ENCODE data around the gene PSKH1. TPM values are rescaled to one million over a fixed set of nuclear protein-coding genes. Genes with fewer than 3 reads are reported as not detected.

PSKH1 gene
- total and polyA plus RNA-seq, 8 donors: 12.7 to 17.7 (median 15.5) TPM

GRCh38 chr16:67872631-67873434 lies 20.2 kb upstream of the PSKH1 start, which contains the start of gene EDC4:
Gene EDC4, plus strand, starts transcription at chr16:67873052. Its CDS starts 210 bp downstream, at chr16:67873262.
- TF ChIP-seq CTCF (IDR thresholded peaks at IDR 0.05): no peak
- peak within 1 kb of the TSS; percentile 49 to 87 (median 76) for H3K27ac ChIP-seq
- peaks cover 10 to 35% (median 12%) of the 10 kb centered on the region in 3 donors for H3K4me1 ChIP-seq
- ATAC-seq (peak; percentile 77 to 88 (median 84)), FAIRE-seq (no peak), DNase-seq (peak; percentile 83 to 94 (median 86))
- H3K36me3 ChIP-seq: peaks cover 0 to 16% (median 13%) of the 10 kb centered on the region in 3 donors
- H3K4me3 ChIP-seq: peak within 1 kb of the TSS; percentile 79 to 95 (median 92)
- H3K27me3 ChIP-seq: no peaks in the 10 kb centered on the region
- WGBS, 2 donors: 1 to 2% methylated on average over 49 to 72 of the region's 72 CpGs
- intact Hi-C loops (cut with DNase I): no loop called here
- no peaks in the 10 kb centered on the region for H3K9me3 ChIP-seq

GRCh38 chr16:67873435-67874370 lies 19.4 kb upstream of the PSKH1 start:
- peak overlapping the region; percentile 79 to 95 (median 92) for H3K4me3 ChIP-seq
- H3K4me1 ChIP-seq: peaks cover 7 to 26% (median 8%) of the 10 kb centered on the region in 3 donors
- no peak for DNase-seq
- H3K27me3 ChIP-seq: no peaks in the 10 kb centered on the region
- H3K36me3 ChIP-seq: peaks cover 6 to 24% (median 21%) of the 10 kb centered on the region in 3 donors
- no peak for FAIRE-seq
- no peak for TF ChIP-seq CTCF (IDR thresholded peaks at IDR 0.05)
- 9 to 10% methylated on average over 23 of the region's 23 CpGs for WGBS, 2 donors
- no peaks in the 10 kb centered on the region for H3K9me3 ChIP-seq
- ATAC-seq: peak in 3 of 4 donors; percentile 3 to 13 (median 10)
- intact Hi-C loops (cut with DNase I): no loop called here
- H3K27ac ChIP-seq: peak overlapping the region; percentile 49 to 87 (median 76)

GRCh38 chr16:67874372-67874771 lies 18.7 kb upstream of the PSKH1 start:
- 45 to 50% methylated on average over 3 of the region's 3 CpGs for WGBS, 2 donors
- ATAC-seq: no peak
- TF ChIP-seq CTCF (IDR thresholded peaks at IDR 0.05): no peak

GRCh38 chr16:67877064-67877463 lies 16.0 kb upstream of the PSKH1 start:
- Histone ChIP-seq H3K27me3 (no peaks in the 10 kb centered on the region), H3K4me3 (no peak overlapping the region), H3K27ac (no peak overlapping the region), H3K4me1 (peaks cover 5 to 21% (median 8%) of the 10 kb centered on the region in 3 donors), H3K9me3 (no peaks in the 10 kb centered on the region), H3K36me3 (peaks cover 16 to 58% (median 50%) of the 10 kb centered on the region in 3 donors)
- ATAC-seq (no peak), FAIRE-seq (no peak), DNase-seq (no peak)
- intact Hi-C loops (cut with DNase I): no loop called here
- WGBS, 2 donors: 94% methylated on average over 11 of the region's 11 CpGs
- TF ChIP-seq CTCF (IDR thresholded peaks at IDR 0.05): no peak

More at GRCh38 chr16:67874372-67874771, 18.7 kb upstream of the PSKH1 start:
- H3K27me3 ChIP-seq: no peaks in the 10 kb centered on the region
- intact Hi-C loops (cut with DNase I): no loop called here
- H3K9me3 ChIP-seq: no peaks in the 10 kb centered on the region
- DNase-seq: no peak
- peak overlapping the region in 2 of 4 donors; percentile 79 to 95 for H3K4me3 ChIP-seq
- H3K36me3 ChIP-seq: peaks cover 13 to 31% (median 25%) of the 10 kb centered on the region in 3 donors
- peaks cover 5 to 21% (median 8%) of the 10 kb centered on the region in 3 donors for H3K4me1 ChIP-seq
- no peak for FAIRE-seq
- H3K27ac ChIP-seq: no peak overlapping the region

Measured in pancreas (tissue), 10 donors.